BJ (cell line): ENCODE results near the gene LENG8. TPM values are rescaled to one million over a fixed set of nuclear protein-coding genes. Genes with fewer than 3 reads are reported as not detected.

Source experiments
- CTCF ChIA-PET: fragments of 350-600 bp; formaldehyde crosslinking; extraction: SDS; loops from one replicate; lab custom pipeline; 2021; ENCODE audit warnings: antibody characterized with exemption, inconsistent platforms; lab: Yijun Ruan, JAX
- POLR2A ChIA-PET: fragments of 300-600 bp; sonication (Branson Sonifier 250); formaldehyde crosslinking; extraction: SDS; loops from one replicate; lab custom pipeline; 2021; ENCODE audit warnings: antibody characterized with exemption; lab: Charles Lee
- DNase-seq: peaks from one replicate; pipeline ENCODE4 v3.0.0-alpha.2; 2011; ENCODE audit warnings: low read depth
- H3K27me3 ChIP-seq: 2 replicates; pipeline ENCODE4 v1.6.0; 2011; ENCODE audit warnings: low read length; ENCODE audit not compliant: control insufficient read depth, insufficient read depth
- H3K36me3 ChIP-seq: 2 replicates; pipeline ENCODE4 v1.5.1; 2011; ENCODE audit warnings: low read length; ENCODE audit not compliant: control insufficient read depth, insufficient read depth
- H3K4me3 ChIP-seq: 2 replicates; pipeline ENCODE4 v1.5.1; 2011; ENCODE audit warnings: low read depth, mild to moderate bottlenecking, control low read depth, low read length
- CTCF ChIP-seq: IDR thresholded peaks from 2 replicates; pipeline ENCODE4 v1.5.1; 2011; ENCODE audit warnings: low read depth, mild to moderate bottlenecking, control low read depth, inconsistent platforms, low read length, moderate library complexity; ENCODE audit not compliant: insufficient read depth
- polyA plus RNA-seq: library from polyadenylated mRNA; depleted of rRNA; stranded (reverse); fragments of >200 nt; gene quantifications from 2 replicates; pipeline ENCODE4 v1.2.3, GENCODE V29; 2011

Gene LENG8
- polyA plus RNA-seq, 1 experiment = 39.5 TPM

GRCh38 chr19:54461613-54462012 is 12.6 kb downstream of the LENG8 start:
- DNase-seq = no peak
- ChIA-PET POLR2A (interaction anchor here (0.6 to 0.9 kb wide), 2 partner anchors 11 to 325 kb away, joined by 3 to 4 read pairs; partner anchors contain the start of gene CDC42EP5), CTCF (interaction anchor here (1.1 to 2.9 kb wide), 3 partner anchors 8 to 16 kb away, joined by 3 to 11 read pairs (median 8); partner anchors contain the start of gene LENG8)
- Histone ChIP-seq H3K36me3 (peaks cover 44% of the 10 kb centered on the region), H3K27me3 (no peaks in the 10 kb centered on the region), H3K4me3 (no peak overlapping the region)
- no peak for TF ChIP-seq CTCF

GRCh38 chr19:54462047-54462654 is 13.2 kb downstream of the LENG8 start:
- peaks cover 39% of the 10 kb centered on the region for H3K36me3 ChIP-seq
- ChIA-PET POLR2A (interaction anchor here (0.6 to 0.9 kb wide), 2 partner anchors 11 to 325 kb away, joined by 3 to 4 read pairs; partner anchors contain the start of gene CDC42EP5), CTCF (interaction anchor here (0.5 to 2.9 kb wide), 4 partner anchors 9 to 1916 kb away, joined by 3 to 11 read pairs (median 6); partner anchors contain the start of gene LENG8)
- H3K27me3 ChIP-seq = no peaks in the 10 kb centered on the region
- DNase-seq = no peak
- TF ChIP-seq CTCF = no peak
- H3K4me3 ChIP-seq = peak overlapping the region; percentile 63

- no peak for DNase-seq
- Histone ChIP-seq H3K27me3 (no peaks in the 10 kb centered on the region), H3K36me3 (peaks cover 33% of the 10 kb centered on the region), H3K4me3 (peak overlapping the region; percentile 63)
- TF ChIP-seq CTCF = peak; percentile 44
- ChIA-PET CTCF (interaction anchor here (0.5 to 2.9 kb wide), 6 partner anchors 9 to 1915 kb away, joined by 3 to 11 read pairs (median 4); partner anchors contain the start of gene LENG8), POLR2A (interaction anchor here (1.0 kb wide), 2 partner anchors 10 to 14 kb away, joined by 9 read pairs; partner anchors contain the start of genes CDC42EP5 and LENG8)
These were observed 13.9 kb downstream of the LENG8 start for GRCh38 chr19:54462655-54463530.

GRCh38 chr19:54463531-54464043 is 14.6 kb downstream of the LENG8 start, which contains the start of gene LENG9:
TSS of gene LENG9 (minus strand) at chr19:54463778. CDS start at chr19:54463526, 252 bp downstream.
- Histone ChIP-seq H3K4me3 (peak within 1 kb of the TSS; percentile 63), H3K36me3 (peaks cover 26% of the 10 kb centered on the region), H3K27me3 (no peaks in the 10 kb centered on the region)
- ChIA-PET CTCF (interaction anchor here (1.0 to 2.9 kb wide), 4 partner anchors 10 to 24 kb away, joined by 3 to 11 read pairs (median 6); partner anchors contain the start of gene LENG8), POLR2A (interaction anchor here (1.0 kb wide), 2 partner anchors 9 to 15 kb away, joined by 9 read pairs; partner anchors contain the start of genes CDC42EP5 and LENG8)
- TF ChIP-seq CTCF = no peak
- DNase-seq = peak; percentile 92
